OCI-LY1 (cell line): ENCODE measurements around the gene BIK.

ENCODE experiments used
- H2AFZ ChIP-seq: fragments of 200-600 bp; sonication (generic), shearing (Covaris generic); 2 replicates; pipeline ENCODE4 v1.6.0; 2014; ENCODE audit warnings: antibody characterized with exemption, mild to moderate bottlenecking, low read length
- H3F3A ChIP-seq: fragments of 200-600 bp; sonication (generic), shearing (Covaris generic); 2 replicates; pipeline ENCODE4 v1.6.0; 2014; ENCODE audit warnings: mild to moderate bottlenecking, antibody characterized with exemption, low read length, moderate library complexity; ENCODE audit not compliant: insufficient read depth
- H3K27ac ChIP-seq: fragments of 200-600 bp; sonication (generic); 2 replicates; pipeline ENCODE4 v1.5.1; 2014; ENCODE audit warnings: low read length, mixed run types, mild to moderate bottlenecking, low read depth; ENCODE audit not compliant: poor library complexity, severe bottlenecking
- H3K27me3 ChIP-seq: fragments of 200-600 bp; sonication (generic); 2 replicates; pipeline ENCODE4 v1.6.0; 2014; ENCODE audit warnings: antibody characterized with exemption, mild to moderate bottlenecking, low read length, moderate library complexity; ENCODE audit not compliant: insufficient read depth
- H3K36me3 ChIP-seq: fragments of 200-600 bp; sonication (generic); 2 replicates; pipeline ENCODE4 v1.6.1; 2014; ENCODE audit warnings: mild to moderate bottlenecking, antibody characterized with exemption, low read length, moderate library complexity, mixed read lengths; ENCODE audit not compliant: insufficient read depth
- H3K4me1 ChIP-seq: fragments of 200-600 bp; sonication (generic); 2 replicates; pipeline ENCODE4 v1.5.1; 2014; ENCODE audit warnings: mild to moderate bottlenecking, low read length, moderate library complexity; ENCODE audit not compliant: insufficient read depth, severe bottlenecking
- H3K4me2 ChIP-seq: fragments of 200-600 bp; sonication (generic), shearing (Covaris generic); 2 replicates; pipeline ENCODE4 v1.6.1; 2014; ENCODE audit warnings: low read length
- H3K4me3 ChIP-seq: fragments of 200-600 bp; sonication (generic); 2 replicates; pipeline ENCODE4 v1.5.1; 2014; ENCODE audit warnings: low read length, low read depth, mild to moderate bottlenecking, mixed read lengths; ENCODE audit not compliant: poor library complexity, severe bottlenecking
- H3K79me2 ChIP-seq: fragments of 200-600 bp; shearing (Covaris generic); 2 replicates; pipeline ENCODE4 v1.6.1; 2016; ENCODE audit warnings: mixed run types, low read length, mixed read lengths; ENCODE audit not compliant: insufficient read depth
- H3K9ac ChIP-seq: fragments of 200-600 bp; sonication (generic), shearing (Covaris generic); 2 replicates; pipeline ENCODE4 v1.6.1; 2014; ENCODE audit warnings: mild to moderate bottlenecking, low read length, mixed read lengths
- H3K9me2 ChIP-seq: fragments of 200-600 bp; sonication (generic), shearing (Covaris generic); 2 replicates; pipeline ENCODE4 v1.6.1; 2014; ENCODE audit warnings: low read depth, mild to moderate bottlenecking, low read length, mixed read lengths
- H3K9me3 ChIP-seq: fragments of 200-600 bp; shearing (Covaris generic); 2 replicates; pipeline ENCODE4 v1.6.1; 2014; ENCODE audit warnings: low read length, mixed read lengths
- H4K20me1 ChIP-seq: fragments of 200-600 bp; sonication (generic), shearing (Covaris generic); 2 replicates; pipeline ENCODE4 v1.6.0; 2016; ENCODE audit warnings: mild to moderate bottlenecking, low read length; ENCODE audit not compliant: insufficient read depth
- EZH2 ChIP-seq: fragments of 200-600 bp; sonication (generic), shearing (Covaris generic); IDR thresholded peaks from 2 replicates; pipeline ENCODE4 v1.8.0; 2017; ENCODE audit warnings: borderline replicate concordance, mixed run types, mild to moderate bottlenecking, antibody characterized with exemption, low read length, moderate library complexity, mixed read lengths
- TF ChIP-seq, protein P1 (sequence below): fragments of 200-600 bp; sonication (generic), shearing (Covaris generic); IDR thresholded peaks from 2 replicates; pipeline ENCODE4 v1.5.1; 2017; ENCODE audit warnings: mild to moderate bottlenecking, antibody characterized with exemption, low read length, moderate library complexity, mixed read lengths

BIK gene

DNA sequence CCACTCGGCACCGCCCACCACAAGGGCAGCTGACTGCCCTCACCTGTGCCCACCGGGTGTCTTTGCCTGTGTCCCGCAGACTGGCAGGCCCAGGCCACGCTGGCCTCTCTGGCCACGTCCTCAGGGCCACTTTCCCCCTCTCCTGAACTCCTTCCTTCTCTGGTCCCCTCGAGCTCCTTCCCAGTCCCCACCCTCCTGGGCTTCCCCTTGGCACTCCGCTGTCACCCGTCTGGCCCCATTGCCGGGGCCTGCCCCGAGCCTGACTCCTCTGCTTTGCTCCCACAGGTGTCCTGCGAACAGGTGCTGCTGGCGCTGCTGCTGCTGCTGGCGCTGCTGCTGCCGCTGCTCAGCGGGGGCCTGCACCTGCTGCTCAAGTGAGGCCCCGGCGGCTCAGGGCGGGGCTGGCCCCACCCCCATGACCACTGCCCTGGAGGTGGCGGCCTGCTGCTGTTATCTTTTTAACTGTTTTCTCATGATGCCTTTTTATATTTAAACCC, 18.4 kb downstream of the BIK start:
- Histone ChIP-seq H3K9ac (peak overlapping the region; percentile 42; the same call in 1 of the 2 replicates), H3K4me3 (peak overlapping the region; percentile 18), H3K4me2 (peak overlapping the region; percentile 53)

DNA sequence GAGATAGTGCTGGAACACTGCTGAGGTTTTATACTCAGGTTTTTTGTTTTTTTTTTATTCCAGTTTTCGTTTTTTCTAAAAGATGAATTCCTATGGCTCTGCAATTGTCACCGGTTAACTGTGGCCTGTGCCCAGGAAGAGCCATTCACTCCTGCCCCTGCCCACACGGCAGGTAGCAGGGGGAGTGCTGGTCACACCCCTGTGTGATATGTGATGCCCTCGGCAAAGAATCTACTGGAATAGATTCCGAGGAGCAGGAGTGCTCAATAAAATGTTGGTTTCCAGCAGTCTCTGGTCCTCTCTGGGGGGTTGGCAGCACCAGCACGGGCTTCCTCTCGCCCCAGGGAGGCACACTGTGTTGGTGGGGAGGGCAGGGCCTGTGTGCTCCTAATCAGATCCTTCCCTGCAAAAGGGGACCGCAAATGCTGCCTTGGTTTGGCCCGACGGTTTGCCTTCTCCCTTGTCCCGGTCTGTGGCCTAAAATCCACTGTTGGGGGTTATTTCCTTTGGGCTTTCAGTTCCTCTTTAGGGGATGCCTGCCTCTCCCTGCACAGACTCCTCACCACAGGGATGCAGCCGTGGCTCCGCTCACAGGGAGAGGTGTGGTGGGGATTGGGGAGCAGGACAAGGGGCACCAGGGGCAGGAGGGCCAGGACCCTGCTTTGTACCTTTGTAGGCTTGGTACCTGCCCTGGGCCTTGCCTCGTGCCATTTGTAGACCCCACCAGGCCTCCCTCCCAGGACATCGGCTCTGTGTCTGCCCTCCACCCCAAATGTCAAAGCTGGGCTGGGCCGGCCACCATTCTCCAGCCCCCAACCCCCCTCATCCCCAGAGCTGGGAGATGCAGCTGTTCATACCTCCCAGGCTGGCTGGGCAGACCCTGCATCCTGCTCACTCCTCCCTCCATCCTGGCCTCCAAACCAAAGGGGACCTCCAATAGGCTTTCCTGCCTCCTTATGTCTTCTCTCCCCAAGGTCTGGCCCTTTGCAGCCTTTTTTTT, 19.2 kb downstream of the BIK start:
- H3K9me2 ChIP-seq = no peaks in the 10 kb centered on the region
- H3K4me2 ChIP-seq = peak overlapping the region; percentile 20; the same call in 1 of the 2 replicates
- H3K9ac ChIP-seq = peak overlapping the region; percentile 31; the same call in 1 of the 2 replicates
- no peaks in the 10 kb centered on the region for H3F3A ChIP-seq
- H4K20me1 ChIP-seq = no peaks in the 10 kb centered on the region
- no peaks in the 10 kb centered on the region for H3K79me2 ChIP-seq
- H3K9me3 ChIP-seq = no peaks in the 10 kb centered on the region
- H3K36me3 ChIP-seq = peaks cover 74% of the 10 kb centered on the region
- H3K27ac ChIP-seq = peak overlapping the region; percentile 87
- peaks cover 36% of the 10 kb centered on the region for H3K4me1 ChIP-seq
- H2AFZ ChIP-seq = no peak overlapping the region
- H3K4me3 ChIP-seq = no peak overlapping the region
- no peaks in the 10 kb centered on the region for H3K27me3 ChIP-seq
- TF ChIP-seq, protein P1, sequence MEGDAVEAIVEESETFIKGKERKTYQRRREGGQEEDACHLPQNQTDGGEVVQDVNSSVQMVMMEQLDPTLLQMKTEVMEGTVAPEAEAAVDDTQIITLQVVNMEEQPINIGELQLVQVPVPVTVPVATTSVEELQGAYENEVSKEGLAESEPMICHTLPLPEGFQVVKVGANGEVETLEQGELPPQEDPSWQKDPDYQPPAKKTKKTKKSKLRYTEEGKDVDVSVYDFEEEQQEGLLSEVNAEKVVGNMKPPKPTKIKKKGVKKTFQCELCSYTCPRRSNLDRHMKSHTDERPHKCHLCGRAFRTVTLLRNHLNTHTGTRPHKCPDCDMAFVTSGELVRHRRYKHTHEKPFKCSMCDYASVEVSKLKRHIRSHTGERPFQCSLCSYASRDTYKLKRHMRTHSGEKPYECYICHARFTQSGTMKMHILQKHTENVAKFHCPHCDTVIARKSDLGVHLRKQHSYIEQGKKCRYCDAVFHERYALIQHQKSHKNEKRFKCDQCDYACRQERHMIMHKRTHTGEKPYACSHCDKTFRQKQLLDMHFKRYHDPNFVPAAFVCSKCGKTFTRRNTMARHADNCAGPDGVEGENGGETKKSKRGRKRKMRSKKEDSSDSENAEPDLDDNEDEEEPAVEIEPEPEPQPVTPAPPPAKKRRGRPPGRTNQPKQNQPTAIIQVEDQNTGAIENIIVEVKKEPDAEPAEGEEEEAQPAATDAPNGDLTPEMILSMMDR = no peak
- TF ChIP-seq EZH2 = no peak

More for the DNA sequence above, 18.4 kb downstream of the BIK start:
- Histone ChIP-seq H3K4me1 (peaks cover 42% of the 10 kb centered on the region), H3K79me2 (no peaks in the 10 kb centered on the region), H2AFZ (no peak overlapping the region), H3K36me3 (peaks cover 71% of the 10 kb centered on the region), H4K20me1 (no peaks in the 10 kb centered on the region), H3K9me2 (no peaks in the 10 kb centered on the region), H3F3A (no peaks in the 10 kb centered on the region), H3K27me3 (no peaks in the 10 kb centered on the region), H3K9me3 (no peaks in the 10 kb centered on the region), H3K27ac (peak overlapping the region; percentile 87)
- TF ChIP-seq EZH2 = no peak
- TF ChIP-seq, protein P1 = no peak

DNA sequence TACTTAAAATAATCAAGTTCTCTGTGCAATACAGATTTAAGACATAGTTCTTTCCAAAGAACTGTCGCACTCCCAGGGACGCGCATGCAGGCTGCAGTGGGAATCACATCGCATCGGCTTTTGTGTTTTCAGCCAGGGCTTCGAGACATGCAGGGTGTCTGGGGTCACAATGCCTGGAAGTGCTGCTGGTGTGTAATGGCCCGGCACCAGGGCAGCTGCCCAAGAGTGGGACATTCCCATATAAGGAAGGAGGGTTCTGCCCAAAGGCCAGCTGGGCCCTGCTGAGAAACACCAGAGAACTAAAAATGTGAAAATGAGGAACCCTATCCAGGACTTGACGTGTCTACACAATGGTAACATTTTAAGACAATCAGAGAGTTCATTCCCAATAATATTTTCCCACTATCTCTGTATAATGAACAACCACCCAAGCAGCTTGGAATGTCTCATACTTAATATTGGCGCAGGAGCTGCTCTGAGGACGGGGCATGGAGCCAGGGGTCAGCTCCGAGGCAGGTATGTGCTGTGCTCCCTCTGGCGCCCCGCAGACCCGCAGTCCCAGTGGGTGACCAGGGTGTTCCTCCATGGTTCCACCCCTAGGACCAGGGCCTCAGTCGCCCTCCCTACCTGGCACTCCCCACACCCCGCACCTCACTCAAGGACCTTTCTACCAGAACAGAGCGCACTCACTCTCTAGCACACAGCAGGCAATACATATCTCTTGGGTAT, 21.4 kb downstream of the BIK start:
- H3K9me2 ChIP-seq = no peaks in the 10 kb centered on the region
- no peak overlapping the region for H3K4me3 ChIP-seq
- H3K27me3 ChIP-seq = no peaks in the 10 kb centered on the region
- H3K4me1 ChIP-seq = peaks cover 31% of the 10 kb centered on the region
- no peaks in the 10 kb centered on the region for H3K9me3 ChIP-seq
- H4K20me1 ChIP-seq = no peaks in the 10 kb centered on the region
- no peak overlapping the region for H3K4me2 ChIP-seq
- H3K27ac ChIP-seq = no peak overlapping the region
- no peaks in the 10 kb centered on the region for H3F3A ChIP-seq
- no peaks in the 10 kb centered on the region for H3K79me2 ChIP-seq
- TF ChIP-seq EZH2 = no peak
- TF ChIP-seq, protein P1 = no peak
- H2AFZ ChIP-seq = no peak overlapping the region
- H3K36me3 ChIP-seq = peaks cover 71% of the 10 kb centered on the region
- H3K9ac ChIP-seq = no peak overlapping the region
